ENCODE measurements around the gene SERPINB12.

DNA sequence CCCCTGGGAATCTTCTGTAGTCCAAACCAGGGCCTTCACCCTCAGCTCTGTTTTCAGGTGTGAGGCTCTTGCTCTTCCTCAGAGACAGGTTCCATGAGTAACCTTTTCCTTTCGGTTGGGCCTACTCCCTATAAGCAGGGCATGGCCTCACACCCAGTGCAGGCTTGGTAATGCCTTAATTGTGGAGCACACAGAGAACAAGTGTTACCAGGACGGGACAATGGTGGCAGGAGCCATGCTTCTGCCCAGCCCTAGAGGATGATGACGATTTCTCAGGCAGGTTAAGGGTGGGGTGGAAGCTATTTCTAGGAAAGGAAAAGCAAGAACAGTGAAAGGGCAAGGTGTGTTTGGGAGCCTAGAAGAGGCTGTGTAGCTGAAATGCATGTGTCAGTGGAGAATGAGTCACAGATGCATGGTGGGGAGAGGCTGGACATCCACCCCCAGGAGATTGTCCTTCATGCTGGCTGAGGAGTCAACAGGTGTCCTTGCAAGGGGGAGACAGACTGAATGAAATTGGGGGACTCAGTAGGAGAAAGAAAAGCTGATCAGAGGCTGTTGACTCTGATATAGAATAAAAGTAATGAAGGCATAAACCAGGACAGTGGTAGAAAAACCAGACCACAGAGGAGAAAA, 22.0 kb upstream of the SERPINB12 start:
- no peak for TF ChIP-seq POLR2A (IDR thresholded peaks at IDR 0.05)
- TF ChIP-seq, protein P1, sequence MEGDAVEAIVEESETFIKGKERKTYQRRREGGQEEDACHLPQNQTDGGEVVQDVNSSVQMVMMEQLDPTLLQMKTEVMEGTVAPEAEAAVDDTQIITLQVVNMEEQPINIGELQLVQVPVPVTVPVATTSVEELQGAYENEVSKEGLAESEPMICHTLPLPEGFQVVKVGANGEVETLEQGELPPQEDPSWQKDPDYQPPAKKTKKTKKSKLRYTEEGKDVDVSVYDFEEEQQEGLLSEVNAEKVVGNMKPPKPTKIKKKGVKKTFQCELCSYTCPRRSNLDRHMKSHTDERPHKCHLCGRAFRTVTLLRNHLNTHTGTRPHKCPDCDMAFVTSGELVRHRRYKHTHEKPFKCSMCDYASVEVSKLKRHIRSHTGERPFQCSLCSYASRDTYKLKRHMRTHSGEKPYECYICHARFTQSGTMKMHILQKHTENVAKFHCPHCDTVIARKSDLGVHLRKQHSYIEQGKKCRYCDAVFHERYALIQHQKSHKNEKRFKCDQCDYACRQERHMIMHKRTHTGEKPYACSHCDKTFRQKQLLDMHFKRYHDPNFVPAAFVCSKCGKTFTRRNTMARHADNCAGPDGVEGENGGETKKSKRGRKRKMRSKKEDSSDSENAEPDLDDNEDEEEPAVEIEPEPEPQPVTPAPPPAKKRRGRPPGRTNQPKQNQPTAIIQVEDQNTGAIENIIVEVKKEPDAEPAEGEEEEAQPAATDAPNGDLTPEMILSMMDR (IDR thresholded peaks at IDR 0.05): peak in 1 of 6 experiments; percentile 9
